Kidney epithelial cell (primary cell): ENCODE measurements around the gene DCAF5. TPM values are rescaled to one million over a fixed set of nuclear protein-coding genes. Genes with fewer than 3 reads are reported as not detected.

Experiments
- DNase-seq: peaks from one replicate; pipeline ENCODE4 v3.0.0-alpha.2; 2010; ENCODE audit warnings: low read depth
- H3K27me3 ChIP-seq: 2 replicates; pipeline ENCODE4 v1.6.0; 2011; ENCODE audit warnings: low read length; ENCODE audit not compliant: control insufficient read depth, insufficient read depth
- H3K36me3 ChIP-seq: 2 replicates; pipeline ENCODE4 v1.5.1; 2011; ENCODE audit warnings: low read length; ENCODE audit not compliant: control insufficient read depth, insufficient read depth
- H3K4me3 ChIP-seq: 2 replicates; pipeline ENCODE4 v1.5.1; 2011; ENCODE audit warnings: low read depth, mild to moderate bottlenecking, control low read depth, low read length
- CTCF ChIP-seq: IDR thresholded peaks from 2 replicates; pipeline ENCODE4 v1.5.1; 2011; ENCODE audit warnings: mild to moderate bottlenecking, moderate library complexity, low read length, control low read depth, inconsistent platforms; ENCODE audit not compliant: insufficient read depth, poor library complexity, severe bottlenecking
- total RNA-seq: library from RNA; depleted of rRNA; stranded (reverse); fragments of >200 nt; gene quantifications from 2 replicates; pipeline ENCODE4 v1.2.3, GENCODE V29; 2015

DCAF5 gene
- total RNA-seq, 1 donor from 2014 or later, result 23.6 TPM

- no peak for DNase-seq
- Histone ChIP-seq H3K4me3 (no peak overlapping the region), H3K36me3 (no peaks in the 10 kb centered on the region), H3K27me3 (no peaks in the 10 kb centered on the region)
- no peak for TF ChIP-seq CTCF
These were observed 150.8 kb downstream of the DCAF5 start for GRCh38 chr14:69002069-69002468.

GRCh38 chr14:69001375-69001774 lies 151.5 kb downstream of the DCAF5 start:
- DNase-seq, result no peak
- H3K27me3 ChIP-seq, result no peaks in the 10 kb centered on the region
- H3K4me3 ChIP-seq, result no peak overlapping the region
- TF ChIP-seq CTCF, result no peak
- no peaks in the 10 kb centered on the region for H3K36me3 ChIP-seq

Other genes with a start within 250 kb of the DCAF5 start
- 627 and 715 TPM in 2 replicates for gene ACTN1, start 173.8 kb downstream of the DCAF5 start, total RNA-seq
- gene EXD2, start 38.4 kb upstream of the DCAF5 start, total RNA-seq, result 27.9 and 34.2 TPM in 2 replicates
- gene GALNT16, start 107.0 kb upstream of the DCAF5 start, total RNA-seq, result 0.33 and 3.4 TPM in 2 replicates
- 107 and 141 TPM in 2 replicates for gene ERH, start 245.2 kb upstream of the DCAF5 start, total RNA-seq
- 82.8 and 86.3 TPM in 2 replicates for gene SLC39A9, start 245.6 kb upstream of the DCAF5 start, total RNA-seq